HG03196 (cell line): Measurements from ENCODE around the gene MEGF11.

ENCODE experiments used
- ATAC-seq: cut with Tn5 transposase; IDR thresholded peaks from one replicate; pipeline ENCODE4 v1.9.1; 2021; ENCODE audit not compliant: unreplicated experiment

The MEGF11 gene

GRCh38 chr15:66220601-66221000, 32.9 kb downstream of the MEGF11 start:
- ATAC-seq, result no peak

GRCh38 chr15:66219339-66219738, 34.2 kb downstream of the MEGF11 start:
- ATAC-seq, result no peak

GRCh38 chr15:66216806-66217205, 36.7 kb downstream of the MEGF11 start:
- no peak for ATAC-seq

- ATAC-seq, result no peak
Observed at GRCh38 chr15:66215811-66216210, 37.7 kb downstream of the MEGF11 start.

- ATAC-seq, result no peak
Observed at GRCh38 chr15:66214246-66214645, 39.3 kb downstream of the MEGF11 start.

GRCh38 chr15:66212563-66212921, 41.0 kb downstream of the MEGF11 start:
- no peak for ATAC-seq

- no peak for ATAC-seq
Observed at GRCh38 chr15:66211670-66212562, 41.6 kb downstream of the MEGF11 start.

- no peak for ATAC-seq
Observed at GRCh38 chr15:66210684-66211083, 42.9 kb downstream of the MEGF11 start.

GRCh38 chr15:66198757-66199156, 54.8 kb downstream of the MEGF11 start:
- ATAC-seq, result no peak

GRCh38 chr15:66196602-66197001, 56.9 kb downstream of the MEGF11 start:
- no peak for ATAC-seq

GRCh38 chr15:66195621-66196230, 57.8 kb downstream of the MEGF11 start:
- ATAC-seq, result no peak

GRCh38 chr15:66193066-66193465, 60.5 kb downstream of the MEGF11 start:
- no peak for ATAC-seq

GRCh38 chr15:66190746-66191145, 62.8 kb downstream of the MEGF11 start:
- no peak for ATAC-seq

GRCh38 chr15:66189291-66189690, 64.3 kb downstream of the MEGF11 start:
- ATAC-seq, result no peak

GRCh38 chr15:66188464-66188863, 65.1 kb downstream of the MEGF11 start:
- no peak for ATAC-seq

GRCh38 chr15:66187271-66187670, 66.3 kb downstream of the MEGF11 start:
- no peak for ATAC-seq

- no peak for ATAC-seq
Observed at GRCh38 chr15:66186049-66186825, 67.3 kb downstream of the MEGF11 start.

GRCh38 chr15:66184936-66185790, 68.4 kb downstream of the MEGF11 start:
- ATAC-seq, result no peak

GRCh38 chr15:66184492-66184891, 69.1 kb downstream of the MEGF11 start:
- ATAC-seq, result no peak

GRCh38 chr15:66180531-66181097, 72.9 kb downstream of the MEGF11 start:
- no peak for ATAC-seq

- ATAC-seq, result no peak
Observed at GRCh38 chr15:66178531-66178910, 75.0 kb downstream of the MEGF11 start.
